ENCODE results near the gene UFL1.
"Not testable (repeated sequence)": the region's sequence is repeated elsewhere in the genome, so short reads cannot be mapped to it uniquely, and the experiment has no call there.

UFL1 gene

DNA sequence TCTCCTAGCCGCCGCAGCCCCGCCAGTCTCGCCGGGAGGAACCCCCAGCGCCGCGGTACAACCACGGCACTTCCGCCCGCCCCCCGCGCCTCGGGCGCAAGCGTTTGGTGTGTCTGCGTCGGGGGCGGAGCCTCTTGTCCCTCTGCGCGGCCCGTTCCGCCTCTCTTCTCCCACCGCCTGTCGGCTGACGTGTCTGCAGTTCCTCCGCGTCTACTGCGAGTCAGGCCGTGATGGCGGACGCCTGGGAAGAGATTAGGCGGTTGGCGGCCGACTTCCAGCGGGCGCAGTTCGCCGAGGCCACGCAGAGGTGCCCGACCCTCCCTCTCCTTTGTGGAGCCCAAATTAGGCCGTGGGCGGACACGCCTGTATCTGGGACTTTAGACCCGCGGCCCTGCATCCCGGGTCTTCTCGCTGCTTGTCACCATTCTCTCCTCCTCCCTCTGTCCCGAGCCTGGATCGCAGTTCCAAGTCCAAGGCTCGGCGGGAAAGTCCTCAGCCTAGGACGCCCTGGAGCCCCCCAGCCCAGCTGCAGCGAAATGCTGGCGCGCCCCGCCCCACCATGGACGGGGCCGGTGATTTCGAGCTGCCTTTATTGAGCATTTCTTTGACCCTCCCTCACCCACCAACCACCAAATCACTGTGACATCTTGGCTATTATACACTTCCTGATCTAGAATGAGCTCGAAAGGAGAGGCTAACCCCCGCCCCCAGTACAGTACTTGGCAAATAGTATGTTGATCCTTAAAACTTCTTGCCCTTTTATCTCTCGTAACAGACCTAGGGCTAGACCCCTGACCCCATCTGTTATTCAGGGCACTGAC is at the start of gene UFL1:
Gene UFL1 (plus strand): TSS at position 163 of the 821 bp plus-strand sequence. CDS start 68 bp downstream, at position 231.
- peak; percentile 78 for DNase-seq (ENCODE audit: low spot score)

- DNase-seq (ENCODE audit: low spot score), result not testable (repeated sequence)
These were observed 49.3 kb upstream of the UFL1 start for GRCh38 chr6:96472291-96472690.

GRCh38 chr6:96478695-96479094 is 42.9 kb upstream of the UFL1 start:
- DNase-seq (ENCODE audit: low spot score), result no peak

DNA sequence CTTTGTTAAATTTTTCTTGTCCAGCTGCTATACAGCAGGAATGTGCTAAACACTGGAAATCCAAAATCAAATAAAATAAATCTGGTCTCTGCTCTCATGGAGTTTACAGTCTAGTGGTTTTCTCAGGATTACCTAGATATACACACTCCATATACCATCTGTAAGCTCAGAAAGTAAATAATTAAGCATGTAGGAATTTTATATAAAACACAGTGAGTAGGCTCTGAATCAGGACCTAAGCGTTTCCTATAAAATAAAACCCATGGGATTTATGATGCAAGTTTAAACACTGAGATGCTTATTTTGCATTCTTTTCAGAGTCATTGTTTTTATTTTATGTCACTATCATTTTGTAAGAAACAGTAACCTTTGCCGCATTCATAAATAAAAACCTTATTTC is 29.7 kb upstream of the UFL1 start:
- DNase-seq (ENCODE audit: low spot score), result no peak

- DNase-seq (ENCODE audit: low spot score), result no peak
These were observed 21.8 kb upstream of the UFL1 start for GRCh38 chr6:96499781-96500180.

- DNase-seq (ENCODE audit: low spot score), result no peak
These were observed 18.7 kb upstream of the UFL1 start for GRCh38 chr6:96502915-96503314.

- DNase-seq (ENCODE audit: low spot score), result no peak
These were observed 16.2 kb upstream of the UFL1 start for GRCh38 chr6:96505363-96505762.

- DNase-seq (ENCODE audit: low spot score), result no peak
These were observed 12.3 kb upstream of the UFL1 start for GRCh38 chr6:96509281-96509680.

DNA sequence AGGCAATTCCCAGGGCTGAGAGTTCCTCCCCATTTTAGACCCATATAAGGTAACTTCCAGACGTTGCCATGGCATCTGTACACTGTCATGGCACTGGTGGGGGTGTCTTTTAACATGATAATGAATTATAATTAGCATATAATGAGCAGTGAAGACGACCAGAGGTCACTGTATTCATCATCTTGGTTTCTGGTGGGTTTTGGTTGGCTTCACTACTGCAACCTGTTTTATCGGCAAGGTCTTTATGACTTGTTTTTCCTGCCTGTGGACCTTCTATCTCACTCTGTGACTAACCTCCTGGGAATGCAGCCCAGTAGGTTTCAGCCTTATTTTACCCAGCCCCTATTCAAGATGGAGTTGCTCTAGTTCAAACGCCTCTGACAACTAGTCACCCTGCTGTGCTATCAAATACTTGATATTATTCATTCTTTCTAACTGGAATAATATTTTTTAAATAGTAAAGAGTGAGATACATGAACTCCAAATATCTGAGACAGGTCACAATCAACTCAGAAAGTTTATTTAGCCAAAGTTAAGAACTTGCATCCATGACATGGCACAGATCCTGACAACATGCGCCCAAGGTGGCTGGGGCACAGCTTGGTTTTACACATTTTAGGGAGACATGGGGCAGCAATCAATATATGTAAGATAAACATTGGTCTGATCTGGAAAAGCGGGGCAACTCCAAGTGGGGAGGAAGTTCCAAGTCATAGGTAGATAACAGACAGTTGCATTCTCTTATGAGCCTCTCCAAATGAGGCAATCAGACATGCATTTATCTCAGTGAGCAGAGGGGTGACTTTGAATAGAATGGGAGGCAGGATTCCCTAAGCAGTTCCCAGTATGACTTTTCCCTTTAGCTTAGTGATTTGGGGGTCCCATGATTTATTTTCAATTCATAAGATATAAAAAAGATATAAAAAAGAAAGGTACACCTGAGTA is 1.2 kb upstream of the UFL1 start:
- DNase-seq (ENCODE audit: low spot score), result no peak

GRCh38 chr6:96521306-96521643 is 331 bp upstream of the UFL1 start:
- no peak for DNase-seq (ENCODE audit: low spot score)

DNA sequence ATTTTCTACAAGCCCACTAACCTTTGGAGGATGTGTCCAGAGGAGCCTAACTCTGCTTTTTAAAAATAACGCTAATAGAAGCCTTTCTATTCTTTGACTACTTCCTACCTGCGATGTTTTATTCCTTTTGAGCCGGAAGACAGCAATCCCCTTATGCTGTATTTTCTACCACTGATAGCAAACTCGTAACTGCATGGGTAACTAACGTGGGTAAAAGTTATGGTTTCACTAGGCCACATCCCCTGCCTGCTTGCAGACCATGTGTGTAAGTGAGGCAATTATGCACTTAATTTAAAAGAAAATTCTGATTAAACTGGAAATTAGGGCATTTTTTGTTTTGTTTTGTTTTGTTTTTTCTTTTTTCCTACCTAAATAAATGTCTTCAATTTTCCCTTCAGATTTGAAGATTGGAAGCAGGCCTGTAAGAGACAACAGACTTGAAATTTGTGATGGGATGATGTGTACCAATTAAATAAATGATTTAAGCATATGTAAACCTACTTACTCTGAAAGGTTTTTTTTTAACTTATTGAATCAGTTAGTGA is 931 bp downstream of the UFL1 start:
- peak; percentile 14 for DNase-seq (ENCODE audit: low spot score)

DNA sequence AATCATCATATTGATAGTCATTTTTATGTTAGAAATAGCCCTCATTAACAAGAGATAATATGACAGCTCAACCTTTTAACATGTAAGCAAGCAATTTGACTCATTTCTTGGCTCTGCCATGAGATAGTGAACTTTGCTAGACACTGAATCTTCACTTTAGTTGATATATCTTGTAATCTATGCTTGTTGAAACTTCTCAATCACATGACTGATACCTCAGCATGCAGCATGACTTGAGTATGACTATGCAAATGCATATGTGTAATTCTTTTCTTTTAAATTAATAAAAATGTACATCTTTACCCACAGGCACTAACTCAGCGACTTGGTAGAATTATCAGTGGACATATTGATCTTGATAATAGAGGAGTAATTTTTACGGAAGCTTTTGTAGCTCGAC is 6.6 kb downstream of the UFL1 start:
- no peak for DNase-seq (ENCODE audit: low spot score)

GRCh38 chr6:96532399-96532798 is 10.8 kb downstream of the UFL1 start:
- no peak for DNase-seq (ENCODE audit: low spot score)

DNA sequence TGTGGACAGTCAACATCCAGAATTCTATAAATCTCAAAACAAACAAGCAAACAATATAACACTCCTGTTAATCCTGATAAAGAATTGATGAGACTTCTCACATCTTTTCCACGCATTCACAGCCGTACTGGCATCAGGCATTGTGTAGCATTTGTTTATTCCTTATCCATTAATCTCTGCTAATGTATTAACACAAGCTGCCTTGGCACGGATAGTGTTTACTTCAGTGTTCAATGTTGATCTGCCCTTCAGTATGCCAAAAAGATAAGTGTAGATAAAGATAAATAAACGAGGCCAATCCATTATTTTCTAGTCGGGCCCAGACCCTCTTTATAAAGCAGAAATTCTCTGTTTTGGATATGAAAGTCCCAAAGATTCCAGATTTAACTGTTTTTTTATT is 16.1 kb downstream of the UFL1 start:
- no peak for DNase-seq (ENCODE audit: low spot score)

- no peak for DNase-seq (ENCODE audit: low spot score)
These were observed 21.1 kb downstream of the UFL1 start for GRCh38 chr6:96542702-96543101.

- no peak for DNase-seq (ENCODE audit: low spot score)
These were observed 24.3 kb downstream of the UFL1 start for GRCh38 chr6:96545882-96546281.

DNA sequence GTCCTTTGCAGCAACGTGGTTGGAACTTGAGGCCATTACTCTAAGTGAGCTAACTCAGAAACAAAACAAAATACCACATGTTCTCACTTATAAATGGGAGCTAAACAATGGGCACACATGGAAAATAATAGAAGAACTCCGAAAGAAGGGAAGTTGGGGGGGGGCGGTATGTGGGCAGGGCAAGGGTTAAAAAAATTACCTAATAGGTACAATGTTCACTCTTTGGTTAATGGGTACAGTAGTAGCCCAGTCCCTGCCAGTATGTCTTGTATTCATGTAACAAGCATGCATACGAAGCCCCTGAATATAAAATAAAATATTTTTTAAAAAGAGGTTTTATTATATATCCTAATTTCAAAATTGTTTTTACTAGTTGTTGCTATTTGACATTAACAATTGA is 26.0 kb downstream of the UFL1 start:
- no peak for DNase-seq (ENCODE audit: low spot score)

DNA sequence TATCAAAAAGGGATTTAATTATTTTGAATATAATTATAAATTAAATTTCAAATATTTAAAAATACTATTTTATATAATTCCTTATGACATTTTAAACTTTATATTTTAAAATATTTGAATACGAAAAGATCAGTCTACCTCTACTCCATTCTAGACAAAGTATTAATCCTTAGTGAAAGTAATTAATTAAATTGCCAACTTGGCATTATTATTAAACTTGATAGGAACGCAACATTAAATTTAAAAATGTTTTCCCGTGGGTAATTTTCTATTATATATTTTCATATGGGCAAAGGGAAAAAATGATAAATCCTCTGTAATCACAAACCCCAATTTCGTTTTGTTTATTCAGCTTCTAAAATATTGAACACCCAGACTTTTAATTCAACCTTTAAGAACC is 33.0 kb downstream of the UFL1 start:
- DNase-seq (ENCODE audit: low spot score), result no peak

DNA sequence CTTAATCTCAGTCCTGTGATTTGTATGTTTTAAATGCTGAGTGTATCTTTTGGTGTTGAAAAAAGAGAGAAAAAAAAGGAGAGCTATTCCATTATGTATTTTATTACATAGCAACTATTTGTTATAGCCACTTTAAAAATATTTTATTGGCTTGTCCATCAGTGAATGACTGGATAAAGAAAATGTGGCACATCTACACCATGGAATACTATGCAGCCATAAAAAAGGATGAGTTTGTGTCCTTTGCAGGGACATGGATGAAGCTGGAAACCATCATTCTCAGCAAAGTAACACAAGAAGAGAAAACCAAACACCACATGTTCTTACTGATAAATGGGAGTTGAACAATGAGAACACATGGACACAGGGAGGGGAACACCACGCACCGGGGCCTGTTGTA is 38.1 kb downstream of the UFL1 start:
- not testable (repeated sequence) for DNase-seq (ENCODE audit: low spot score)

GRCh38 chr6:96562886-96563285 is 41.3 kb downstream of the UFL1 start, which contains the start of gene FHL5:
Gene FHL5, plus strand, starts transcription at chr6:96563128. Its CDS starts 40,486 bp downstream, at chr6:96603614.
- DNase-seq (ENCODE audit: low spot score), result no peak

- DNase-seq (ENCODE audit: low spot score), result no peak
These were observed 42.2 kb downstream of the UFL1 start for GRCh38 chr6:96563853-96564252.

- no peak for DNase-seq (ENCODE audit: low spot score)
These were observed 48.4 kb downstream of the UFL1 start for GRCh38 chr6:96570053-96570452.

DNA sequence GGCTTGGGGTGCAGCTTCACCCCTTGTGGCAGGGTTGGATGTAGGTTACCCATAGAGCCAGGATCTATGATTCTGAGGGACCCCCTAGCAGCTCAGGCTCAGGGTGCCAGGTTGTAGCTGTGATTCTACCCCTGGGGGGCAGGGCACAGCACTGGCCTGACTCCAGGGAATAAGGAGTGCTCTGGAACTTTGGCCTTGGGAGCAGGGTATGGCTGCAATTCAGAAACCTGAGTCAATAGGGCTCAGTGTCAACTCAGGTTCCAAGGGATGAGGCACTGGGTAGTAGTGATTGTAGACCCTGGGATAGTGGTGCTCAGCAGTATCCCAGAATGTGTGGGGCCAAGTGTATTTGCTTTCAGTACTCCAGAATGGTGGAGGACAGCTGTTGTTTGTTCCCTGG is 49.9 kb downstream of the UFL1 start:
- no peak for DNase-seq (ENCODE audit: low spot score)
